Activated CD4-positive, CD25-positive, alpha-beta regulatory T cell treated with anti-CD3 and anti-CD28 coated beads, Interleukin-2, amount 50 U/mL, for 72 hours (primary cell): ENCODE data around the gene GOT1.

Source experiments
- DNase-seq: peaks from one replicate; pipeline ENCODE4 v3.0.0; 2021

GOT1 gene

GRCh38 chr10:99394256-99394655, 36.2 kb downstream of the GOT1 start:
- no peak for DNase-seq

- DNase-seq, result no peak
Observed at GRCh38 chr10:99393683-99394082, 36.7 kb downstream of the GOT1 start.

- DNase-seq, result no peak
Observed at GRCh38 chr10:99393036-99393435, 37.4 kb downstream of the GOT1 start.

- no peak for DNase-seq
Observed at GRCh38 chr10:99391346-99391745, 39.1 kb downstream of the GOT1 start.

GRCh38 chr10:99389729-99390480, 40.5 kb downstream of the GOT1 start:
- no peak for DNase-seq

- no peak for DNase-seq
Observed at GRCh38 chr10:99387541-99387940, 42.9 kb downstream of the GOT1 start.

- no peak for DNase-seq
Observed at GRCh38 chr10:99387071-99387470, 43.4 kb downstream of the GOT1 start.

GRCh38 chr10:99382176-99382575, 48.2 kb downstream of the GOT1 start:
- no peak for DNase-seq

- no peak for DNase-seq
Observed at GRCh38 chr10:99375426-99375825, 55.0 kb downstream of the GOT1 start.

GRCh38 chr10:99374972-99375371, 55.5 kb downstream of the GOT1 start:
- no peak for DNase-seq

GRCh38 chr10:99374526-99374925, 55.9 kb downstream of the GOT1 start:
- DNase-seq, result no peak

- DNase-seq, result no peak
Observed at GRCh38 chr10:99372546-99373271, 57.7 kb downstream of the GOT1 start.

- DNase-seq, result no peak
Observed at GRCh38 chr10:99370993-99371392, 59.4 kb downstream of the GOT1 start.

- DNase-seq, result no peak
Observed at GRCh38 chr10:99369551-99369950, 60.9 kb downstream of the GOT1 start.

- no peak for DNase-seq
Observed at GRCh38 chr10:99369126-99369525, 61.3 kb downstream of the GOT1 start.

- DNase-seq, result no peak
Observed at GRCh38 chr10:99368646-99369045, 61.8 kb downstream of the GOT1 start.

GRCh38 chr10:99366666-99367065, 63.8 kb downstream of the GOT1 start:
- DNase-seq, result no peak

- DNase-seq, result no peak
Observed at GRCh38 chr10:99365736-99366135, 64.7 kb downstream of the GOT1 start.

GRCh38 chr10:99365311-99365710, 65.1 kb downstream of the GOT1 start:
- no peak for DNase-seq

- no peak for DNase-seq
Observed at GRCh38 chr10:99364125-99364524, 66.3 kb downstream of the GOT1 start.

GRCh38 chr10:99360934-99361333, 69.5 kb downstream of the GOT1 start:
- no peak for DNase-seq

GRCh38 chr10:99358101-99358500, 72.3 kb downstream of the GOT1 start:
- no peak for DNase-seq

- DNase-seq, result no peak
Observed at GRCh38 chr10:99357691-99358090, 72.7 kb downstream of the GOT1 start.

- no peak for DNase-seq
Observed at GRCh38 chr10:99353182-99353581, 77.2 kb downstream of the GOT1 start.

GRCh38 chr10:99347672-99348071, 82.8 kb downstream of the GOT1 start:
- DNase-seq, result no peak
